Thoracic aorta (tissue), 2 donors: ENCODE data around the gene CDC42BPA. TPM values are rescaled to one million over a fixed set of nuclear protein-coding genes. Genes with fewer than 3 reads are reported as not detected.

ENCODE experiments used
- ATAC-seq: fragments of 150-250 bp; one replicate; pipeline ENCODE4 v1.8.0; 2017; ENCODE audit warnings: low read depth; ENCODE audit not compliant: insufficient number of reproducible peaks, low FRiP score
- DNase-seq: peaks from one replicate; pipeline ENCODE4 v3.0.0-alpha.2; 2020; ENCODE audit warnings: low spot score
- H3K27ac ChIP-seq, 2 donors: fragments of 200-600 bp; sonication (generic); 1 replicate in 1 of 2; 2 replicates in 1 of 2; pipeline ENCODE4 v1.5.1; 2016; ENCODE audit warnings: mild to moderate bottlenecking in 2 of 2, moderate library complexity in 2 of 2
- H3K27me3 ChIP-seq: fragments of 200-600 bp; sonication (generic); replicated peaks from 2 replicates; pipeline ENCODE4 v1.6.0; 2016; ENCODE audit warnings: mild to moderate bottlenecking; ENCODE audit not compliant: insufficient read depth
- H3K36me3 ChIP-seq: fragments of 200-600 bp; sonication (generic); one replicate; pipeline ENCODE4 v1.5.1; 2016
- H3K4me1 ChIP-seq, 2 donors: fragments of 200-600 bp; sonication (generic); 1 replicate in 1 of 2; 2 replicates in 1 of 2; pipeline versions ENCODE4 v1.5.1 to v1.6.0; 2016; ENCODE audit warnings: low read depth in 2 of 2, mild to moderate bottlenecking in 1 of 2; ENCODE audit not compliant: control insufficient read depth in 1 of 2
- H3K4me3 ChIP-seq: fragments of 200-600 bp; sonication (generic); 2 replicates; pipeline ENCODE4 v1.5.1; 2016; ENCODE audit warnings: mild to moderate bottlenecking
- H3K9me3 ChIP-seq: fragments of 200-600 bp; sonication (generic); 2 replicates; pipeline ENCODE4 v1.5.1; 2016
- total RNA-seq, 2 donors: library from RNA; depleted of rRNA; stranded (reverse); fragments of >200 nt; gene quantifications; one replicate each; pipeline versions ENCODE4 v1.1.0 to v1.2.3, GENCODE V29; 2016
- TF ChIP-seq, protein P1 (sequence below): fragments of 200-600 bp; sonication (generic); IDR thresholded peaks from one replicate; pipeline ENCODE4 v1.5.1; 2019; ENCODE audit warnings: antibody characterized with exemption

The CDC42BPA gene
- total RNA-seq, 2 donors from 2014 or later, result 62.4 to 89.7 TPM

DNA sequence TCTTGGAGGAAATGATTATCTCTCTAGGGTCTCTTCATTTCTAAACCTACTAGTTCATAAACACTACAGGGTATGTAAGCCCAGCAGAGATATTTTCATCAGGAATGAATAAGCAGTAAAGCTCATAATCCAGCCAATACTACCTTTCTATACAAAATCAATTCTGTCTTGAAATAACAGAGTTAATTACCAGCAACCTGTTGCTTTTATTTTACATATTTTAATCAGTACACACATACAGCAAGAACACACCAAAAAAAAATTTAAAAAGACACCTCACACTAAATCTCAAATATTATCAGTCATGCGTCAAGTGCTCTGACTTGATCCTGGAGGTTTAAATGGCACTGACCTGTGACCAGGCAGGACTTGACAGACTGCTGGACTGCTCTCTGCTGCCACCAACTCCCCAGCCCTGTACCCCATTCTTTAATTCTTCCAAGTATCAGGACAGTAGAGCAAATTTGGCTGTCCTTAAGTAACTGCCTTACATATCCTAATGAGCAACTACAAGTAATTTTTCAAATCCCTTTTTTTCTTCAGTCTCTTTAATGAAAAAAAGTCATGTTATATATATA, 98.5 kb downstream of the CDC42BPA start:
- TF ChIP-seq, protein P1, sequence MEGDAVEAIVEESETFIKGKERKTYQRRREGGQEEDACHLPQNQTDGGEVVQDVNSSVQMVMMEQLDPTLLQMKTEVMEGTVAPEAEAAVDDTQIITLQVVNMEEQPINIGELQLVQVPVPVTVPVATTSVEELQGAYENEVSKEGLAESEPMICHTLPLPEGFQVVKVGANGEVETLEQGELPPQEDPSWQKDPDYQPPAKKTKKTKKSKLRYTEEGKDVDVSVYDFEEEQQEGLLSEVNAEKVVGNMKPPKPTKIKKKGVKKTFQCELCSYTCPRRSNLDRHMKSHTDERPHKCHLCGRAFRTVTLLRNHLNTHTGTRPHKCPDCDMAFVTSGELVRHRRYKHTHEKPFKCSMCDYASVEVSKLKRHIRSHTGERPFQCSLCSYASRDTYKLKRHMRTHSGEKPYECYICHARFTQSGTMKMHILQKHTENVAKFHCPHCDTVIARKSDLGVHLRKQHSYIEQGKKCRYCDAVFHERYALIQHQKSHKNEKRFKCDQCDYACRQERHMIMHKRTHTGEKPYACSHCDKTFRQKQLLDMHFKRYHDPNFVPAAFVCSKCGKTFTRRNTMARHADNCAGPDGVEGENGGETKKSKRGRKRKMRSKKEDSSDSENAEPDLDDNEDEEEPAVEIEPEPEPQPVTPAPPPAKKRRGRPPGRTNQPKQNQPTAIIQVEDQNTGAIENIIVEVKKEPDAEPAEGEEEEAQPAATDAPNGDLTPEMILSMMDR, result no peak
- no peak overlapping the region for H3K4me3 ChIP-seq
- H3K27ac ChIP-seq, result no peak overlapping the region
- H3K9me3 ChIP-seq, result no peaks in the 10 kb centered on the region
- H3K4me1 ChIP-seq, result no peaks in the 10 kb centered on the region
- H3K27me3 ChIP-seq, result no peaks in the 10 kb centered on the region
- no peak for DNase-seq
- no peak for ATAC-seq
- H3K36me3 ChIP-seq, result no peaks in the 10 kb centered on the region

- ATAC-seq, result no peak
- Histone ChIP-seq H3K27ac (no peak overlapping the region), H3K27me3 (no peaks in the 10 kb centered on the region), H3K9me3 (no peaks in the 10 kb centered on the region), H3K4me1 (no peaks in the 10 kb centered on the region), H3K4me3 (no peak overlapping the region), H3K36me3 (no peaks in the 10 kb centered on the region)
- TF ChIP-seq, protein P1, result no peak
- DNase-seq, result no peak
Measured at GRCh38 chr1:227218870-227219573, 99.3 kb downstream of the CDC42BPA start.

DNA sequence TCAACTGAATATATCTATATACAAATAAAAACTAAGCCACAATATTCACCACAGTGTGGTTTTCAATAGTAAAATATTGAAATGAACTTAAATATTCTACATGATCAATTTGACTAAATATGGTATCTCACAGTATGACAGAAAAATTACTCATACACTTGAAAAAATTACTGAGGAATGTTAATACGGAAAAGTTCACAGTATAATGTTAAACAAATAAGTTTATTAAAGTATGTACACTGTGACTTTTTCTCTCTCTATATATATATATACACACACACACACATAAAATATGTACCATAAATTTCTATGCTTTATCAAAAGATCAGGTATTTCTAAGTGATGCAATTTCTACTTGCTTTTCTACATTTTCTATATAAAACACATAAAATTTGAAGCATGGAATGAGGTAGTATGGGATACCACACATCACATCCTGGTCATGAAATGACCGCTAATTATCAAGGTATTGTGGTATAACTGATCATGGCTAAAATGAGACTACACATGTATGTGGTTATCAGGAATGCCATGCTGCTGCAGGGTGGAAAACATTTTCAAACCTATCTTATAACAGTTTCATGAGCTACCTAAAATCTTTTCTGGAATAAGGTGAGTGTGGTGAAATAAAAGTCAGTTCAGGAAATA, 102.3 kb downstream of the CDC42BPA start:
- Histone ChIP-seq H3K27me3 (no peaks in the 10 kb centered on the region), H3K36me3 (no peaks in the 10 kb centered on the region), H3K27ac (no peak overlapping the region), H3K4me3 (no peak overlapping the region), H3K4me1 (no peaks in the 10 kb centered on the region), H3K9me3 (no peaks in the 10 kb centered on the region)
- ATAC-seq (no peak), DNase-seq (no peak)
- TF ChIP-seq, protein P1, result no peak

DNA sequence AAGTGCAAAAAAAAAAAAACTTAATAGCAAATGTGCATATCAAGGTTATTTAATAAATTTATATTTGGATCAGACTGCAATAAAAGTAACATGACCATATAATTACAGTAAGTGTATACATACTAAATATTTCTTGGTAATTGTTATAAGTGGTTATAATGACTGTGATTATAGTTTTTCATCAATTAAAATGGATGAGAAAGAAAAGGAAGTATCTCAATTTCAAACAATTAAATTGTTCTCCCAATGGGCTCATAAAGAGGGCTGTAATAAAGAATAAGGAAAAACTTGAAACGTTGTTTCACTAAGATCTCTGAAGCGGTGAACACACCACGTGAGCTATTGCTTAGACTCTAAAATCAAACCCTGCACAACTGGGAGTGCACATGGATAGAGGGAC, 104.1 kb downstream of the CDC42BPA start:
- ATAC-seq (no peak), DNase-seq (no peak)
- TF ChIP-seq, protein P1, result no peak
- Histone ChIP-seq H3K36me3 (no peaks in the 10 kb centered on the region), H3K9me3 (no peaks in the 10 kb centered on the region), H3K4me1 (no peaks in the 10 kb centered on the region), H3K4me3 (no peak overlapping the region), H3K27me3 (no peaks in the 10 kb centered on the region), H3K27ac (no peak overlapping the region)

DNA sequence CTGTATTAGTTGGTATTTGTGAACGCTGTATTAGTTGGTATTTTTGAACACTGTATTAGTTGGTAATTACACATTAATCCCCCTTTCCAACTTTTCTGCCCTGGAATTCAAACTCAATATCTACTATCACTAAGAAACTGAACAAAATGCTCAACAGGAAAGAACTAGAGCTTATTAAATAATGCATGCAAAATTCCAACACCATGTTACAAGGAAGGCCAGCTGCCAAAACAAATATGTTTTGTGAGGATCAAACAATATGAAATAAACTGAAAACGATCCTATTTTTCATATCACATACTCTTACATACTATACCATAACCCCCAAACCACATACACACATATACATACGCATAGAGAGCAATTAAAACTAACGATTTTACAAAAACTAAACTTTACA, 104.9 kb downstream of the CDC42BPA start:
- Histone ChIP-seq H3K36me3 (no peaks in the 10 kb centered on the region), H3K9me3 (no peaks in the 10 kb centered on the region), H3K27me3 (no peaks in the 10 kb centered on the region), H3K4me1 (no peaks in the 10 kb centered on the region), H3K4me3 (no peak overlapping the region), H3K27ac (no peak overlapping the region)
- no peak for ATAC-seq
- TF ChIP-seq, protein P1, result no peak
- DNase-seq, result no peak
